ENCODE measurements around the gene MAK.

DNA sequence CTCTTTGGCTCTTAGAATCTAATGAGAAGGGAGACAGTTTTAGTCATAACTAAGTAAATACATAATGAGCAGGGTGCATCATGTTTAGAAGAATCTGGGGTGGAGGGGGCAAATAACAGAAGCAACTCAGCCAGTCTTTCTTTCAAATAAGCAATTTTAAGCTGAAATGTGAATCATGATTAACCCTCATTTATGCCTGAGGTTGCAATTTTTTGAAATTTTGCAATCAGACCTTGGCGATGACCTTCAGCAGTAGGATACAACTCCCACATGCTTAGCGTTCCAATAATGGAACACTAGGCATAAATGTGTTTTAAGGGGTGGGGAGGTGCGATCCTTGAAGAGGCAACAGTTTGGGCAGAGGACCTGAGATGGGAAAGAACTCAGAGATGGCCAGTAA is 60.1 kb downstream of the MAK start:
- no peak for TF ChIP-seq POLR2AphosphoS5 (IDR thresholded peaks at IDR 0.05)
- TF ChIP-seq, protein P1, sequence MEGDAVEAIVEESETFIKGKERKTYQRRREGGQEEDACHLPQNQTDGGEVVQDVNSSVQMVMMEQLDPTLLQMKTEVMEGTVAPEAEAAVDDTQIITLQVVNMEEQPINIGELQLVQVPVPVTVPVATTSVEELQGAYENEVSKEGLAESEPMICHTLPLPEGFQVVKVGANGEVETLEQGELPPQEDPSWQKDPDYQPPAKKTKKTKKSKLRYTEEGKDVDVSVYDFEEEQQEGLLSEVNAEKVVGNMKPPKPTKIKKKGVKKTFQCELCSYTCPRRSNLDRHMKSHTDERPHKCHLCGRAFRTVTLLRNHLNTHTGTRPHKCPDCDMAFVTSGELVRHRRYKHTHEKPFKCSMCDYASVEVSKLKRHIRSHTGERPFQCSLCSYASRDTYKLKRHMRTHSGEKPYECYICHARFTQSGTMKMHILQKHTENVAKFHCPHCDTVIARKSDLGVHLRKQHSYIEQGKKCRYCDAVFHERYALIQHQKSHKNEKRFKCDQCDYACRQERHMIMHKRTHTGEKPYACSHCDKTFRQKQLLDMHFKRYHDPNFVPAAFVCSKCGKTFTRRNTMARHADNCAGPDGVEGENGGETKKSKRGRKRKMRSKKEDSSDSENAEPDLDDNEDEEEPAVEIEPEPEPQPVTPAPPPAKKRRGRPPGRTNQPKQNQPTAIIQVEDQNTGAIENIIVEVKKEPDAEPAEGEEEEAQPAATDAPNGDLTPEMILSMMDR (IDR thresholded peaks at IDR 0.05): no peak
